Bronchial epithelial cell (primary cell): Measurements from ENCODE around the gene NLRC3. TPM values are rescaled to one million over a fixed set of nuclear protein-coding genes. Genes with fewer than 3 reads are reported as not detected.

Experiments used
- DNase-seq: peaks from one replicate; pipeline ENCODE4 v3.0.0-alpha.2; 2010; ENCODE audit warnings: low read depth
- FAIRE-seq: peaks from 2 replicates; lab custom pipeline; 2011; peaks lifted over from hg19 to GRCh38; lab: Jason Lieb, UNC
- H3K27me3 ChIP-seq: 2 replicates; pipeline ENCODE4 v1.5.1; 2011; ENCODE audit warnings: low read length; ENCODE audit not compliant: control insufficient read depth, insufficient read depth
- H3K36me3 ChIP-seq: 2 replicates; pipeline ENCODE4 v1.5.1; 2011; ENCODE audit warnings: low read length; ENCODE audit not compliant: control insufficient read depth, insufficient read depth
- H3K4me3 ChIP-seq: 2 replicates; pipeline ENCODE4 v1.5.1; 2011; ENCODE audit warnings: mild to moderate bottlenecking, low read depth, low read length, control low read depth
- total RNA-seq: library from RNA; depleted of rRNA; stranded (reverse); fragments of >200 nt; gene quantifications from 2 replicates; pipeline ENCODE4 v1.2.1, GENCODE V29; 2014
- TF ChIP-seq, protein P1 (sequence below): IDR thresholded peaks from 2 replicates; pipeline ENCODE4 v1.5.1; 2011; ENCODE audit warnings: mild to moderate bottlenecking, moderate library complexity, low read length, control low read depth, inconsistent platforms; ENCODE audit not compliant: insufficient read depth, severe bottlenecking

Gene NLRC3
- total RNA-seq, 1 donor from 2014 or later = not detected

DNA sequence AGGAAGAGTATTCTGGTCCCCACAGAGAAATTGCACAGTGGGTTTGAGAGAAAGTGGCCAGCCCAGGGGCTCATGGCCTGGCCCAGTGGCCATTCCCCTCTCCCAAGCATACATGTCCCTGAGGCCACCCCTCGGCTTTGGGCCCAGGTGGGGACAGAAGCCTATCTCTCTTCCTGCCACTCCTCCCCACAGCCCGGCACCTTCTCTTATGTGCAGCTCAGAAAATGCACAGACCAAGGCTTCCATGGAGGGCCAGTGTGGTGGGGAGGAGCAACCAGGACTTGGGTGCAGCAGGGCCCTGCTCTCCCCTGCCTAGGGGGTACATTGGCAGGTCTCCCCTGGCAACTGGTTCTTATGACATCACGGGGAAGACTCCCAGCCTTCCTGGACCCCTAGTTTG is 82.0 kb downstream of the NLRC3 start, which contains the start of gene C16orf90:
C16orf90 (minus strand) TSS at position 314 of the 400 bp plus-strand sequence; CDS start at position 246, 68 bp downstream.
- FAIRE-seq (no peak), DNase-seq (no peak)
- H3K27me3 ChIP-seq = no peaks in the 10 kb centered on the region
- no peaks in the 10 kb centered on the region for H3K36me3 ChIP-seq
- TF ChIP-seq, protein P1, sequence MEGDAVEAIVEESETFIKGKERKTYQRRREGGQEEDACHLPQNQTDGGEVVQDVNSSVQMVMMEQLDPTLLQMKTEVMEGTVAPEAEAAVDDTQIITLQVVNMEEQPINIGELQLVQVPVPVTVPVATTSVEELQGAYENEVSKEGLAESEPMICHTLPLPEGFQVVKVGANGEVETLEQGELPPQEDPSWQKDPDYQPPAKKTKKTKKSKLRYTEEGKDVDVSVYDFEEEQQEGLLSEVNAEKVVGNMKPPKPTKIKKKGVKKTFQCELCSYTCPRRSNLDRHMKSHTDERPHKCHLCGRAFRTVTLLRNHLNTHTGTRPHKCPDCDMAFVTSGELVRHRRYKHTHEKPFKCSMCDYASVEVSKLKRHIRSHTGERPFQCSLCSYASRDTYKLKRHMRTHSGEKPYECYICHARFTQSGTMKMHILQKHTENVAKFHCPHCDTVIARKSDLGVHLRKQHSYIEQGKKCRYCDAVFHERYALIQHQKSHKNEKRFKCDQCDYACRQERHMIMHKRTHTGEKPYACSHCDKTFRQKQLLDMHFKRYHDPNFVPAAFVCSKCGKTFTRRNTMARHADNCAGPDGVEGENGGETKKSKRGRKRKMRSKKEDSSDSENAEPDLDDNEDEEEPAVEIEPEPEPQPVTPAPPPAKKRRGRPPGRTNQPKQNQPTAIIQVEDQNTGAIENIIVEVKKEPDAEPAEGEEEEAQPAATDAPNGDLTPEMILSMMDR = no peak
- no peak within 1 kb of the TSS for H3K4me3 ChIP-seq

DNA sequence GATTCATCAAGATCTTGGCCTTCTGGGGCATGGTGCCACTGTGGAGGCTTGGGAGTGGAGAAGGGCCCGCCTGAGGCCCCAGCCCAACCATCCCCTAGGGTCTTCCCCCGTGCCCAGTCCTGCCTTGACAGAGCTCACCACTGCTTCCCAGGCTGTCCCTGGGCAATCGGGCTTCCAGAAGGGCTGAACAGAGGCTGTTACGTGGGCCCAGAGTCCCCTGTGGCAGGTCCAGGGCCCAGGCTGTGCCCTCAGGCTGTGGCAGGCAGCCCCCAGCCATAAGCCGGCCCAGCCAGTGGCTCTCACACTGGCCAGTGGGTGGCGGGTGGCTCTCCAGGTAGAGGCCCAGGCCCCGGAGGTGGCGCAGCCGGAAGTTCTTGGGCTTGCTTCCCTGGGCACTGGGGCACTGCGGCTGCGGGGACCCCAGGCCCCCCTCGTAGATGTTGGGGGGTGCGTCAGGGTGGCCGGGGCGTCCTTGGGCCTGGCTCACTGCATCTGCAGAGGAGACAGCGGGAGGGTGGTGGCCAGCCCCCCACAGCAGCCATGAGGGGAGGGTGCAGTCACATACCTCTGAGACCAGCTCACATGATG is 82.7 kb downstream of the NLRC3 start:
- DNase-seq (no peak), FAIRE-seq (no peak)
- Histone ChIP-seq H3K27me3 (no peaks in the 10 kb centered on the region), H3K36me3 (no peaks in the 10 kb centered on the region), H3K4me3 (no peak overlapping the region)
- TF ChIP-seq, protein P1 = no peak

- Histone ChIP-seq H3K36me3 (no peaks in the 10 kb centered on the region), H3K4me3 (no peak overlapping the region), H3K27me3 (no peaks in the 10 kb centered on the region)
- DNase-seq = no peak
- TF ChIP-seq, protein P1 = no peak
- no peak for FAIRE-seq
Observed at GRCh38 chr16:3492356-3492755, 84.8 kb downstream of the NLRC3 start.

DNA sequence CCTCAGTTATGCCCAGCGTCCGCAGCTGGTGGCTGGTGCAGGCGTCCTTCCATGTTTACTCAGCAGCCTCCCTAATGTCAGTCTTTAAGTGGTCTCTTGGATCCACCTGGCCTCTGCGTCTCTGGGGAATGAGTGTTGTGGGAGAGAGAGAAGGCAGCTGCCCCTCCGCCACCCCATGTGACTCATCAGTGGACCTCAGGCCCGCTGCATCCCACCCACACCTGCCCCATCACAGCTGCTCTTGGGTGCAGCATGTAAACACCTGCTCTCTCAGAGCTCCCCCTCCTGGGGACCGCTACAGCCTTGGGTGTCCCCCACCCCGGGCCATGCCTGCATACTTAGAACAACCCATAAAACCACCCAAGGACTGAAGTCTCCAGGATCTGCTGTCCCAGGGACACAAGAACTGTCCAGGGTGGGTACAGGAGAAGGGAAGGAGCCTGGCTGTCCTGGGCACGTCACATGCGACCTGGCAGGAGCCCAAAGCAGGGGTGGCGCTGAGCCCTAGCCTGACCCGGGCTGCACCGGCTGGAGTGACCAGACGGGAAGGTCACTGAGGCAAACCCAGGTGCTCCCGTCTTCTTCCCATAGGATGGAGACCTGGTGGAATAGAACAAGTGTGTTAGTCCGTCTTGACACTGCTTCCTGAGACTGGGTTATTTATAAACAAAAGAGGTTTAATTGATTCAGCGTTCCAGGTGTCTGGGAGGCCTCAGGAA is 86.1 kb downstream of the NLRC3 start:
- TF ChIP-seq, protein P1 = no peak
- no peak overlapping the region for H3K4me3 ChIP-seq
- DNase-seq (no peak), FAIRE-seq (no peak)
- peaks cover under 1% of the 10 kb centered on the region for H3K36me3 ChIP-seq
- no peaks in the 10 kb centered on the region for H3K27me3 ChIP-seq

Other genes starting within 250 kb of the NLRC3 start
- gene OR2C1, start 221.5 kb downstream of the NLRC3 start, total RNA-seq = not detected in 2 replicates
- 15.6 and 17.4 TPM in 2 replicates for gene ZSCAN32, start 176.4 kb downstream of the NLRC3 start, total RNA-seq
- 4.2 TPM in 2 replicates for gene ZNF174, start 176.2 kb downstream of the NLRC3 start, total RNA-seq
- 1.3 and 1.9 TPM in 2 replicates for gene ZNF597, start 133.9 kb downstream of the NLRC3 start, total RNA-seq
- gene NAA60, start 133.7 kb downstream of the NLRC3 start, total RNA-seq = 5.0 and 10.0 TPM in 2 replicates
- not detected in 2 replicates for gene C16orf90, start 81.9 kb downstream of the NLRC3 start, total RNA-seq
- gene CLUAP1, start 76.4 kb downstream of the NLRC3 start, total RNA-seq = 8.2 and 16.9 TPM in 2 replicates
- 1.3 and 2.4 TPM in 2 replicates for gene SLX4, start 34.2 kb upstream of the NLRC3 start, total RNA-seq
- 6.8 and 12.3 TPM in 2 replicates for gene DNASE1, start 77.3 kb upstream of the NLRC3 start, total RNA-seq
- 98.4 and 111 TPM in 2 replicates for gene TRAP1, start 140.1 kb upstream of the NLRC3 start, total RNA-seq